ENCODE measurements around the gene NUP42. TPM values are rescaled to one million over a fixed set of nuclear protein-coding genes. Genes with fewer than 3 reads are reported as not detected.

The NUP42 gene
- total and polyA plus RNA-seq, 2 of the 13 experiments (the other 11 are each of a cell fraction or from before 2014, with no cell fraction given), result 32.0 to 51.5 TPM

GRCh38 chr7:23207884-23208283 is 26.0 kb downstream of the NUP42 start:
- intact Hi-C loops (cut with micrococcal nuclease; ENCODE audit: unreplicated experiment), result no loop called here
- WGBS (ENCODE audit: low lambda C conversion rate), result 51% methylated on average over 3 of the region's 3 CpGs
- H3K36me3 ChIP-seq (replicated peaks in 1 of 2; ENCODE audit: control insufficient read depth in 1 of 2, insufficient read depth in 2 of 2, low read length in 2 of 2), result peaks cover 0 to 1% of the 10 kb centered on the region in 2 experiments; a peak in 1 of 5 replicates
- FAIRE-seq (no peak), DNase-seq (ENCODE audit: low spot score) (no peak), ATAC-seq (no peak)
- no peaks in the 10 kb centered on the region for H4K20me1 ChIP-seq (ENCODE audit: insufficient read depth, low read length)
- ChIA-PET POLR2A (no interaction called here), CTCF (ENCODE audit: low intra/inter-chr PET ratio, low total read pairs) (no interaction called here)
- H3K4me2 ChIP-seq (ENCODE audit: low read depth, low read length), result no peak overlapping the region
- no peak overlapping the region for H3K4me3 ChIP-seq (replicated peaks in 1 of 3; ENCODE audit: insufficient read depth in 1 of 3, low read depth in 2 of 3, low read length in 3 of 3)
- peaks cover 36% of the 10 kb centered on the region for H3K4me1 ChIP-seq (ENCODE audit: insufficient read depth, low read length)
- no peak overlapping the region for H3K9ac ChIP-seq (ENCODE audit: insufficient read depth, low read depth, low read length)
- H3K9me3 ChIP-seq (ENCODE audit: low read length), result no peaks in the 10 kb centered on the region
- in situ Hi-C loops (cut with HindIII; ENCODE audit: extremely low pct_ligation_motif_present, low pct_unique_long_range_greater_than_20kb), result no loop called here
- no peak overlapping the region for H2AFZ ChIP-seq (ENCODE audit: low read length)
- H3K79me2 ChIP-seq (ENCODE audit: insufficient read depth, low read length), result no peaks in the 10 kb centered on the region
- no TSS peak for BruUV-seq (replicated peaks)
- TF ChIP-seq JUN (CRISPR knock-in tag; IDR thresholded peaks at IDR 0.05) (no peak), NFE2L1 (CRISPR knock-in tag; IDR thresholded peaks at IDR 0.05; ENCODE audit: borderline replicate concordance) (no peak), ZNF782 (CRISPR knock-in tag; IDR thresholded peaks at IDR 0.05; ENCODE audit: borderline replicate concordance) (no peak), TCF7 (IDR thresholded peaks at IDR 0.05; ENCODE audit: low read depth) (no peak), ZNF790 (CRISPR knock-in tag; IDR thresholded peaks at IDR 0.05; ENCODE audit: borderline replicate concordance) (no peak), ZNF281 (CRISPR knock-in tag; IDR thresholded peaks at IDR 0.05; ENCODE audit: borderline replicate concordance) (no peak), MIXL1 (CRISPR knock-in tag; IDR thresholded peaks at IDR 0.05) (no peak)
- no peak overlapping the region for H3K27ac ChIP-seq (ENCODE audit: extremely low read length, insufficient read depth, low read length)
- 0 out of 5 replicates have a peak, but pooled peaks cover 0 to 3% of the 10 kb centered on the region in 2 experiments for H3K27me3 ChIP-seq (ENCODE audit: control insufficient read depth in 1 of 2, insufficient read depth in 2 of 2, low read length in 2 of 2)

All from HepG2 (cell line).